Right atrium auricular region (tissue), 2 donors: ENCODE results near the gene EML6. TPM values are rescaled to one million over a fixed set of nuclear protein-coding genes. Genes with fewer than 3 reads are reported as not detected.

Source experiments
- DNase-seq: peaks from one replicate; pipeline ENCODE4 v3.0.0-alpha.2; 2019; ENCODE audit warnings: low spot score
- H3K27ac ChIP-seq, 2 donors: fragments of 200-600 bp; sonication (generic); 1 replicate in 1 of 2; 2 replicates in 1 of 2; pipeline ENCODE4 v1.5.1; 2016 to 2019
- H3K27me3 ChIP-seq, 2 donors: fragments of 200-600 bp; sonication (generic); one replicate each; pipeline versions ENCODE4 v1.5.1 to v1.6.0; 2017 to 2019
- H3K36me3 ChIP-seq: fragments of 200-600 bp; sonication (generic); one replicate; pipeline ENCODE4 v1.5.1; 2016
- H3K4me1 ChIP-seq, 2 donors: fragments of 200-600 bp; sonication (generic); one replicate each; pipeline versions ENCODE4 v1.5.1 to v1.6.0; 2017 to 2019
- H3K4me3 ChIP-seq, 2 donors: fragments of 200-600 bp; sonication (generic); 1 replicate in 1 of 2; 2 replicates in 1 of 2; pipeline ENCODE4 v1.5.1; 2017 to 2019; ENCODE audit warnings: mild to moderate bottlenecking in 1 of 2, moderate library complexity in 1 of 2
- H3K9me3 ChIP-seq, 2 donors: fragments of 200-600 bp; sonication (generic); one replicate each; pipeline ENCODE4 v1.5.1; 2019
- total RNA-seq, 2 donors: library from RNA; depleted of rRNA; stranded (reverse); fragments of >200 nt; gene quantifications; one replicate each; pipeline ENCODE4 v1.1.0, GENCODE V29; 2016
- TF ChIP-seq, protein P1 (sequence below), 2 donors: fragments of 200-600 bp; sonication (generic); IDR thresholded peaks; one replicate each; pipeline ENCODE4 v1.5.1; 2019; ENCODE audit warnings: antibody characterized with exemption in 2 of 2

The EML6 gene
- total RNA-seq, 2 donors from 2014 or later, result 1.1 to 1.2 TPM

DNA sequence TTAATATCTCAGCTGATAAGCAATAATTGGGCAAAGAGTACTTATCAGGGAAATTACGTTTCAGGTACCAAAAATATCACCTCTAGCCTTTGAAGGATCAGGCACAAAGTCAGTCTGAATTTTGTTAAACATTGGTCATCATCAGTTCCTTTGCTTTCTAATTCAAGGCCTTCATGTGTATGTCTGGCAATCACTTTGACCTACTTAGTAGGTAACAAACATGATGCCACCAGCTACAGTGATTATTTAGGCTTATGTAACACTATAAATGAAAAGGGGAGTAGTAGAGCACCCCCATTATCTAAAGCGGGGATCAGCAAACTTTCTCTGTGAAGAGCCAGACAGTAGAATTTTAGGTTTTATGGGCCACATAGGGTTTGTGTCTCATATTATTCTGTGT, 251.7 kb downstream of the EML6 start:
- H3K9me3 ChIP-seq, result no peaks in the 10 kb centered on the region
- DNase-seq, result no peak
- no peaks in the 10 kb centered on the region for H3K27me3 ChIP-seq
- TF ChIP-seq, protein P1, sequence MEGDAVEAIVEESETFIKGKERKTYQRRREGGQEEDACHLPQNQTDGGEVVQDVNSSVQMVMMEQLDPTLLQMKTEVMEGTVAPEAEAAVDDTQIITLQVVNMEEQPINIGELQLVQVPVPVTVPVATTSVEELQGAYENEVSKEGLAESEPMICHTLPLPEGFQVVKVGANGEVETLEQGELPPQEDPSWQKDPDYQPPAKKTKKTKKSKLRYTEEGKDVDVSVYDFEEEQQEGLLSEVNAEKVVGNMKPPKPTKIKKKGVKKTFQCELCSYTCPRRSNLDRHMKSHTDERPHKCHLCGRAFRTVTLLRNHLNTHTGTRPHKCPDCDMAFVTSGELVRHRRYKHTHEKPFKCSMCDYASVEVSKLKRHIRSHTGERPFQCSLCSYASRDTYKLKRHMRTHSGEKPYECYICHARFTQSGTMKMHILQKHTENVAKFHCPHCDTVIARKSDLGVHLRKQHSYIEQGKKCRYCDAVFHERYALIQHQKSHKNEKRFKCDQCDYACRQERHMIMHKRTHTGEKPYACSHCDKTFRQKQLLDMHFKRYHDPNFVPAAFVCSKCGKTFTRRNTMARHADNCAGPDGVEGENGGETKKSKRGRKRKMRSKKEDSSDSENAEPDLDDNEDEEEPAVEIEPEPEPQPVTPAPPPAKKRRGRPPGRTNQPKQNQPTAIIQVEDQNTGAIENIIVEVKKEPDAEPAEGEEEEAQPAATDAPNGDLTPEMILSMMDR (IDR thresholded peaks at IDR 0.05), result no peak
- peaks cover 5% of the 10 kb centered on the region for H3K36me3 ChIP-seq
- no peak overlapping the region for H3K4me3 ChIP-seq
- peaks cover 0 to 33% of the 10 kb centered on the region in 2 donors for H3K4me1 ChIP-seq
- H3K27ac ChIP-seq, result no peak overlapping the region

DNA sequence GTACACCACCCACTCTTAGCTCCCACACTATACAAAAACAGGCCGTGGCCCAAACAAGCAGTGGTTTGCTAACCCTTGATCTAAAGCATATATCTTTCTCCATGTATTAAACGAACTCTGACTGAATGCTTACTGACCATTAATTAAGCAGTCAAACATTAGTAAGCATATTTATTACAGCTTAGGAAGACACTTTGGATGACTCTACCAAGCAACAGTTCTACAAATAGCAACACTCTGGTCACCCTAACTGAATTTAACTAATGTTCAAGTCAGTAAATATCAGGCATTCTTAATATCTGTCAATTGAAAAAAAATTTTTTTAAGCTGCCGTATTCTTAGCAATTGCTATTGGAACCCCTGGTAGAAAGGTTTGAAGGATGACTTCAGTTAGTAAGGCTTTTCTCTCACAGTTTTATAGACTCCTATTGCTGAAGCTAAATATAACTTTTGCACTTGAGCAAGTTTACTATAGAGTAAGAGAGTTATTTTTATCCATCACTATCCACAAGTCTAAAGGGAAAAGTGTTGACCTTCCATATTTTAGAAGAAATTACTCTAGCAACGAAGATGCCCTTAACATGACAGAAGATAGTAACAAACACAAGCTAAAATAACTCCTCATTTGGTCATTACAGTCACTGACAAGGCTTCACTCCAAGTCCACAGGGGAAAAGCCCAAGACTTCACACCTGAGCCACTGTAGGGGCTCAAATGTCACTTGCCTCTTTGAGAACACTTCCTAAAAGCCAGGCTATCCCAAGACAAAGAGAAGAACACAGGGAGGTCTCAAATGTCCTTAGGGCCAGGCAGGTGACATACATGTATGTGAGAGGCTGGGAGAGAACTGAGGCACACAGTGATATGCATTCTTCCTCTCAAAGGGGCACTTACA, 252.4 kb downstream of the EML6 start:
- Histone ChIP-seq H3K27ac (no peak overlapping the region), H3K36me3 (no peaks in the 10 kb centered on the region), H3K27me3 (no peaks in the 10 kb centered on the region), H3K4me1 (peaks cover 0 to 32% of the 10 kb centered on the region in 2 donors), H3K9me3 (no peaks in the 10 kb centered on the region), H3K4me3 (no peak overlapping the region)
- DNase-seq, result no peak
- TF ChIP-seq, protein P1 (IDR thresholded peaks at IDR 0.05), result no peak

DNA sequence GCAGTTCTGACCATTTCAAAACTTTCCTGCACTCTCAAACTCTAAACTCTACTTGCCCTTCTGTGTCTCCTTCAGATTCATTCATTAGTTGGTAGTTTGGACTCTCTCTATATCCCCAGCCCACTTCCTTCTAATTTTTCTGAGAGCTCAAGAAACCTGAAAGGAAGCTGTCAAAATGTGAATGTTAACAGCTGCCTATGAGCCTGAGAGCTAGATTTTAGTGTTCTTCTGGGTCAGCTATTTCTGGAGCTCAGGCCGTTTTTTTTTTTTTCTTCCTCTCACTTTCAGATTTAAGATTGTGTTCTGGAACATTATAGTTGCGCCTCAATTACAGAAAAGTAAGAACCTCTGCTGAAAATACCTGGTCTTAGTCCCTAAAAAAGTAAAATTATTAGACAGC, 253.7 kb downstream of the EML6 start:
- Histone ChIP-seq H3K4me1 (peaks cover 0 to 32% of the 10 kb centered on the region in 2 donors), H3K27me3 (no peaks in the 10 kb centered on the region), H3K4me3 (no peak overlapping the region), H3K36me3 (peaks cover 13% of the 10 kb centered on the region), H3K27ac (no peak overlapping the region), H3K9me3 (no peaks in the 10 kb centered on the region)
- TF ChIP-seq, protein P1 (IDR thresholded peaks at IDR 0.05), result no peak
- DNase-seq, result no peak

DNA sequence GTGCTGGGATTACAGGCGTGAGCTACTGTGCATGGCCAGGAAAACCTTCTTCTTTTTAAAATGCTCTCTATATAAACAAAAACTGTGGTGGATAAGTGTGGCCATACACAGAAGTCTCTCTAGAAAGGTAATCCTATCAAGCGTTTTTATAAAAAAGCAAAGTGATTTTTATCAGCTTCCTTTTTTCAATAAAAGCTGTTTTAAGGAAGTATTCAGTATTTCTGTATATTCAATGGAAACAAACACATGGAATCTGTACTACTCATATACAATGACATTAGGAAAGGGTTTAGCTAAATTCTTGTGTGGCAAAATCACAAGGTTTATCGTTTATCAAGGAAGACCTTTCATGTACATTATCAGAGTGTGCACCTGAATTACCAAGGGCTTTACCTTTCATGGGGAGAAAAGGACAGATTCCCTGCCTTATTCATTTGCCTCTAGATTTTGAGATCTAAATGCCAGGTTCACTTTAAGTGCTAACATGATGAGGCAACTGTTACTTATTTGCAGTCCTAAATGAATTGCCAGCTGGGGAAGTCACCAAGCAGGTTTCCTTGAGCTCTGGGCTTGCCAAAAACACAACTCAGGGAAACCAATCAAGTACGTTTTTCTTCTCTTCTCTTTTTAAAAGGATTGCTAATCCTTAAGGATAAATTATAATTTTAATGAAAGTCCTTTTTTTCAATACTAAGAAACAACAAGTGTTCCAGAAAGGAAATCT, 256.0 kb downstream of the EML6 start:
- no peaks in the 10 kb centered on the region for H3K9me3 ChIP-seq
- H3K27me3 ChIP-seq, result no peaks in the 10 kb centered on the region
- TF ChIP-seq, protein P1 (IDR thresholded peaks at IDR 0.05), result no peak
- H3K4me3 ChIP-seq, result no peak overlapping the region
- peaks cover 23% of the 10 kb centered on the region for H3K36me3 ChIP-seq
- H3K27ac ChIP-seq, result no peak overlapping the region
- no peak for DNase-seq
- peaks cover 0 to 45% of the 10 kb centered on the region in 2 donors for H3K4me1 ChIP-seq

DNA sequence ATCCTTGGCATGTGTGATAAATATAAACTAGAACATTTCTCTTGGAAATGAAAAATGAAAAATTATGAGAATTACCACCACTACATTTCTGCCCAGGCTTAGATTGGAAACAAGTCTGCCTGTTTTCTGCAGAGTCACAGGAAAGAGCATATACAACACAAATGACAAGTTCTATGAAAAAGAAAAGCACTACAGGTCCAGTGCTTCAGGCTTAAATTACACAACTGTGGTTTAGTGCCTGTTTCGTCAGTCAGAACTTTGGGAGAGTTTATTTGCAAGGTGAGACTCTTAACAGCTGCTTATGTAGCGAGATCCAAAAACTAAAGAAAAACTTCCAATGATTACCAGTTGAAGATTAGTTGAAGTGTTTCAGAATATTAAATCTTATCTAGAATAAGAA, 257.9 kb downstream of the EML6 start:
- DNase-seq, result no peak
- no peak overlapping the region for H3K4me3 ChIP-seq
- no peaks in the 10 kb centered on the region for H3K27me3 ChIP-seq
- H3K4me1 ChIP-seq, result peaks cover 0 to 33% of the 10 kb centered on the region in 2 donors
- no peak overlapping the region for H3K27ac ChIP-seq
- H3K9me3 ChIP-seq, result no peaks in the 10 kb centered on the region
- H3K36me3 ChIP-seq, result peaks cover 25% of the 10 kb centered on the region
- TF ChIP-seq, protein P1 (IDR thresholded peaks at IDR 0.05), result no peak
